Gastroesophageal sphincter (tissue), 3 donors: ENCODE data around the gene SKA3.

Experiments
- EP300 ChIP-seq: sonication (generic); formaldehyde crosslinking; IDR thresholded peaks from one replicate; pipeline ENCODE4 v1.6.1; 2017; ENCODE audit warnings: antibody characterized with exemption, mild to moderate bottlenecking
- POLR2A ChIP-seq, 2 donors: fragments of 450-650 bp; IDR thresholded peaks; one replicate each; pipeline ENCODE4 v1.6.1; 2017; ENCODE audit warnings: antibody characterized with exemption in 2 of 2, mild to moderate bottlenecking in 2 of 2, moderate library complexity in 1 of 2
- TF ChIP-seq, protein P1 (sequence below), 4 experiments: fragments of 200-600 bp in 2 of 4; fragments of 450-650 bp in 2 of 4; sonication (generic) in 1 of 4; IDR thresholded peaks; one replicate each; pipeline ENCODE4 v1.5.1; 2017 to 2019; ENCODE audit warnings: antibody characterized with exemption in 4 of 4, mild to moderate bottlenecking in 2 of 4, moderate library complexity in 2 of 4

DNA sequence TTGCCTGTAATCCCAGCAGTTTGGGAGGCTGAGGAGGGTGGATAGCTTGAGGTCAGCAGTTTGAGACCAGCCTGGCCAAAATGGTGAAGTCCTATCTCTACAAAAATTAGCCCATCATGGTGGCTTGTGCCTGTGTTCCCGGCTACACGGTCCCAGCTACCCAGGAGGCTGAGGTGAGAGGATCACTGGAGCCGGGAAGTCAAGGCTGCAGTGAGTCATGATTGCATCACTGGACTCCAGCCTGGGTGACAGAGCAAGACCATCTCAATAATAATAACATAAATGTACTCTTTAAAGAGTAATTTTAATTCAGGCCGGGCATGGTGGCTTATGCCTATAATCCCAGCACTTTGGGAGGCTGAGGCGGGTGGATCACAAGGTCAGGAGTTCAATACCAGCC, 38.7 kb downstream of the SKA3 start:
- TF ChIP-seq, protein P1, sequence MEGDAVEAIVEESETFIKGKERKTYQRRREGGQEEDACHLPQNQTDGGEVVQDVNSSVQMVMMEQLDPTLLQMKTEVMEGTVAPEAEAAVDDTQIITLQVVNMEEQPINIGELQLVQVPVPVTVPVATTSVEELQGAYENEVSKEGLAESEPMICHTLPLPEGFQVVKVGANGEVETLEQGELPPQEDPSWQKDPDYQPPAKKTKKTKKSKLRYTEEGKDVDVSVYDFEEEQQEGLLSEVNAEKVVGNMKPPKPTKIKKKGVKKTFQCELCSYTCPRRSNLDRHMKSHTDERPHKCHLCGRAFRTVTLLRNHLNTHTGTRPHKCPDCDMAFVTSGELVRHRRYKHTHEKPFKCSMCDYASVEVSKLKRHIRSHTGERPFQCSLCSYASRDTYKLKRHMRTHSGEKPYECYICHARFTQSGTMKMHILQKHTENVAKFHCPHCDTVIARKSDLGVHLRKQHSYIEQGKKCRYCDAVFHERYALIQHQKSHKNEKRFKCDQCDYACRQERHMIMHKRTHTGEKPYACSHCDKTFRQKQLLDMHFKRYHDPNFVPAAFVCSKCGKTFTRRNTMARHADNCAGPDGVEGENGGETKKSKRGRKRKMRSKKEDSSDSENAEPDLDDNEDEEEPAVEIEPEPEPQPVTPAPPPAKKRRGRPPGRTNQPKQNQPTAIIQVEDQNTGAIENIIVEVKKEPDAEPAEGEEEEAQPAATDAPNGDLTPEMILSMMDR (IDR thresholded peaks at IDR 0.05): no peak
- TF ChIP-seq POLR2A (IDR thresholded peaks at IDR 0.05) (no peak), EP300 (no peak)
